Ishikawa (cell line): ENCODE measurements around the gene MAS1.

Experiments
- CEBPB ChIP-seq: IDR thresholded peaks from 2 replicates; pipeline ENCODE4 v1.6.1; 2012
- CREB1 ChIP-seq: IDR thresholded peaks from 2 replicates; pipeline ENCODE4 v1.6.1; 2012; ENCODE audit warnings: low read depth
- EGR1 ChIP-seq: IDR thresholded peaks from 2 replicates; pipeline ENCODE4 v1.6.1; 2012
- EP300 ChIP-seq: IDR thresholded peaks from 2 replicates; pipeline ENCODE4 v1.6.1; 2012; ENCODE audit warnings: borderline replicate concordance
- FOXM1 ChIP-seq: IDR thresholded peaks from 2 replicates; pipeline ENCODE4 v1.6.1; 2012; ENCODE audit warnings: low read depth, borderline replicate concordance
- NFIC ChIP-seq: IDR thresholded peaks from 2 replicates; pipeline ENCODE4 v1.6.1; 2012
- RAD21 ChIP-seq: IDR thresholded peaks from 2 replicates; pipeline ENCODE4 v1.6.1; 2012; ENCODE audit warnings: low read depth
- TAF1 ChIP-seq: IDR thresholded peaks from 2 replicates; pipeline ENCODE4 v1.6.1; 2012; ENCODE audit warnings: low read depth, mild to moderate bottlenecking
- TCF12 ChIP-seq: IDR thresholded peaks from 2 replicates; pipeline ENCODE4 v1.6.1; 2012; ENCODE audit warnings: low read depth
- TEAD4 ChIP-seq: IDR thresholded peaks from 2 replicates; pipeline ENCODE4 v1.6.1; 2012
- YY1 ChIP-seq: IDR thresholded peaks from 2 replicates; pipeline ENCODE4 v1.6.1; 2012; ENCODE audit warnings: low read depth
- ZBTB7A ChIP-seq: IDR thresholded peaks from 2 replicates; pipeline ENCODE4 v1.6.1; 2012; ENCODE audit warnings: low read depth
- TF ChIP-seq, protein P1 (sequence below): IDR thresholded peaks from 2 replicates; pipeline ENCODE4 v1.6.1; 2012
- TF ChIP-seq, protein P2 (sequence below): IDR thresholded peaks from 2 replicates; pipeline ENCODE4 v1.6.1; 2012; ENCODE audit warnings: low read depth, mild to moderate bottlenecking
- TF ChIP-seq, protein P3 (sequence below): IDR thresholded peaks from 2 replicates; pipeline ENCODE4 v1.6.1; 2012

Gene MAS1

DNA sequence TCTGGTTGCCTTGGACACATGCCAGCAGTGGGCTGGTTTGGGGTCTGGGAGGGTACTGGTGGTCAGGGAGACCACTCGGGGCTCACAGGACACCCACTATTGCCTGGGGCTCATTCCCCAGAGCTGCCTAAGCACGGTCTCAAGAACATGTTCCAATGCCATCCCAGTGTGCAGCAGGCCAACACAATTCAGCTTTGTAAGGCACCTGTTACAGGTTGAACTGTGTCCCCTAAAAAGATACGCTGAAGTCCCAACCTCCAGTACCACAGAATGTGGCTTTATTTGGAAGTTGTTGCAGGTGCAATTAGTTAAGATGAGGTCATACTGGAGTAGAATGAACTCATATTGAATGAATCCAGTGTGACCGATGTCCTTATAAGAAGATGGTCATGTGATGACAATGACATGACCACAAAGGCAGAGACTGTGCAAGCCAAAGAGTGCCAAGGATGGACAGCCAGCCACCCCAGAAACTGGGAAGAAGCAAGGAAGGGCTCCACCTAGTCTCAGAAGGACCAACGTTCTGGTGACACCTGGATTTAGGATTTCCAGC lies 13.5 kb upstream of the MAS1 start:
- TF ChIP-seq CEBPB = no peak
- TF ChIP-seq RAD21 = no peak
- TF ChIP-seq YY1 = no peak
- no peak for TF ChIP-seq ZBTB7A
- TF ChIP-seq, protein P1, sequence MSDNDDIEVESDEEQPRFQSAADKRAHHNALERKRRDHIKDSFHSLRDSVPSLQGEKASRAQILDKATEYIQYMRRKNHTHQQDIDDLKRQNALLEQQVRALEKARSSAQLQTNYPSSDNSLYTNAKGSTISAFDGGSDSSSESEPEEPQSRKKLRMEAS = no peak
- TF ChIP-seq CREB1 = no peak
- TF ChIP-seq TAF1 = no peak
- TF ChIP-seq, protein P2, sequence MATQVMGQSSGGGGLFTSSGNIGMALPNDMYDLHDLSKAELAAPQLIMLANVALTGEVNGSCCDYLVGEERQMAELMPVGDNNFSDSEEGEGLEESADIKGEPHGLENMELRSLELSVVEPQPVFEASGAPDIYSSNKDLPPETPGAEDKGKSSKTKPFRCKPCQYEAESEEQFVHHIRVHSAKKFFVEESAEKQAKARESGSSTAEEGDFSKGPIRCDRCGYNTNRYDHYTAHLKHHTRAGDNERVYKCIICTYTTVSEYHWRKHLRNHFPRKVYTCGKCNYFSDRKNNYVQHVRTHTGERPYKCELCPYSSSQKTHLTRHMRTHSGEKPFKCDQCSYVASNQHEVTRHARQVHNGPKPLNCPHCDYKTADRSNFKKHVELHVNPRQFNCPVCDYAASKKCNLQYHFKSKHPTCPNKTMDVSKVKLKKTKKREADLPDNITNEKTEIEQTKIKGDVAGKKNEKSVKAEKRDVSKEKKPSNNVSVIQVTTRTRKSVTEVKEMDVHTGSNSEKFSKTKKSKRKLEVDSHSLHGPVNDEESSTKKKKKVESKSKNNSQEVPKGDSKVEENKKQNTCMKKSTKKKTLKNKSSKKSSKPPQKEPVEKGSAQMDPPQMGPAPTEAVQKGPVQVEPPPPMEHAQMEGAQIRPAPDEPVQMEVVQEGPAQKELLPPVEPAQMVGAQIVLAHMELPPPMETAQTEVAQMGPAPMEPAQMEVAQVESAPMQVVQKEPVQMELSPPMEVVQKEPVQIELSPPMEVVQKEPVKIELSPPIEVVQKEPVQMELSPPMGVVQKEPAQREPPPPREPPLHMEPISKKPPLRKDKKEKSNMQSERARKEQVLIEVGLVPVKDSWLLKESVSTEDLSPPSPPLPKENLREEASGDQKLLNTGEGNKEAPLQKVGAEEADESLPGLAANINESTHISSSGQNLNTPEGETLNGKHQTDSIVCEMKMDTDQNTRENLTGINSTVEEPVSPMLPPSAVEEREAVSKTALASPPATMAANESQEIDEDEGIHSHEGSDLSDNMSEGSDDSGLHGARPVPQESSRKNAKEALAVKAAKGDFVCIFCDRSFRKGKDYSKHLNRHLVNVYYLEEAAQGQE = no peak
- TF ChIP-seq EP300 = no peak
- no peak for TF ChIP-seq TCF12
- TF ChIP-seq, protein P3, sequence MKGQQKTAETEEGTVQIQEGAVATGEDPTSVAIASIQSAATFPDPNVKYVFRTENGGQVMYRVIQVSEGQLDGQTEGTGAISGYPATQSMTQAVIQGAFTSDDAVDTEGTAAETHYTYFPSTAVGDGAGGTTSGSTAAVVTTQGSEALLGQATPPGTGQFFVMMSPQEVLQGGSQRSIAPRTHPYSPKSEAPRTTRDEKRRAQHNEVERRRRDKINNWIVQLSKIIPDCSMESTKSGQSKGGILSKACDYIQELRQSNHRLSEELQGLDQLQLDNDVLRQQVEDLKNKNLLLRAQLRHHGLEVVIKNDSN = no peak
- no peak for TF ChIP-seq NFIC
- no peak for TF ChIP-seq FOXM1
- no peak for TF ChIP-seq EGR1
- TF ChIP-seq TEAD4 = no peak

DNA sequence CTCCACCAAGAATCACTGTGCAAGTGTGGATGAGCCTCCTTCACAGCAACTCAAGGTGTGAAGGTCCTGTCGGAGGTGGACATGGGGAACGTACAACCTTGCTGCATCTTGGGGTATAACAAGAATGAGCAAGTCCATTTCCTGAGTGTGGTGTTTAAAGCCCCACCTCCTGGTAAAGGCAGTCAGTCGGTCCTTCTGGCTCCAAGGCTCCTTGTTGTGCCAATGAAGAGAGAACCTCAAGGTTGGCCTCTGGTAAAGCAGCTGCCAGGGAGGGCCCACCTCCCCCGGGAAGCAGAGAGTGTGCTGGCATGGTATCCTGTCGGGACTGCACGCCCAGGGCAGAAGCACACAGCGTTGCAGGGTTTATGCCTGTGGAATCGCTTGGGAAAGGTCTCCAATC lies 12.4 kb upstream of the MAS1 start:
- TF ChIP-seq, protein P1 = no peak
- TF ChIP-seq EP300 (no peak), FOXM1 (no peak), EGR1 (no peak), RAD21 (no peak), YY1 (no peak), CREB1 (no peak), TEAD4 (no peak), NFIC (no peak), ZBTB7A (no peak), TAF1 (no peak), TCF12 (no peak), CEBPB (no peak)
- TF ChIP-seq, protein P3 = no peak
- TF ChIP-seq, protein P2 = no peak

DNA sequence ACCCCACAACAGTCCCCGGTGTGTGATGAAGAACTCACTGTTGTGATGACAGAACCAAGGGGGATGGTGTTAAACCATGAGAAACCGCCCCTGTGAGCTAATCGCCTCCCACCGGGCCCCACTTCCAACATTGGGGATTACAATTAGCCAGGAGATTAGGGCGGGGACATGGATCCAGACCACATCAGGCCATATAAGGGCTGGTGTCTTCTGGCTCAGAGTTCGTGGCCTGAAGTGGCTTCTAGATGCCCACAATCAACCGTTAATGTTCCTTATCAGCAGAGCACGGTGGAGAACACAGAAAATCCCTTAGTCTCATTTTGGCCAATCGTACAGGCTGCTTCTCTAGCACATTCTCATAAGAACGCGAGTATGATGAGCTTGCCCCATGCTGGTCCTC lies 10.9 kb upstream of the MAS1 start:
- TF ChIP-seq, protein P2 = no peak
- TF ChIP-seq, protein P3 = no peak
- TF ChIP-seq FOXM1 = no peak
- TF ChIP-seq TEAD4 = no peak
- TF ChIP-seq CREB1 = no peak
- TF ChIP-seq, protein P1 = no peak
- no peak for TF ChIP-seq EP300
- no peak for TF ChIP-seq EGR1
- no peak for TF ChIP-seq CEBPB
- TF ChIP-seq YY1 = no peak
- no peak for TF ChIP-seq NFIC
- no peak for TF ChIP-seq RAD21
- no peak for TF ChIP-seq ZBTB7A
- no peak for TF ChIP-seq TAF1
- no peak for TF ChIP-seq TCF12

DNA sequence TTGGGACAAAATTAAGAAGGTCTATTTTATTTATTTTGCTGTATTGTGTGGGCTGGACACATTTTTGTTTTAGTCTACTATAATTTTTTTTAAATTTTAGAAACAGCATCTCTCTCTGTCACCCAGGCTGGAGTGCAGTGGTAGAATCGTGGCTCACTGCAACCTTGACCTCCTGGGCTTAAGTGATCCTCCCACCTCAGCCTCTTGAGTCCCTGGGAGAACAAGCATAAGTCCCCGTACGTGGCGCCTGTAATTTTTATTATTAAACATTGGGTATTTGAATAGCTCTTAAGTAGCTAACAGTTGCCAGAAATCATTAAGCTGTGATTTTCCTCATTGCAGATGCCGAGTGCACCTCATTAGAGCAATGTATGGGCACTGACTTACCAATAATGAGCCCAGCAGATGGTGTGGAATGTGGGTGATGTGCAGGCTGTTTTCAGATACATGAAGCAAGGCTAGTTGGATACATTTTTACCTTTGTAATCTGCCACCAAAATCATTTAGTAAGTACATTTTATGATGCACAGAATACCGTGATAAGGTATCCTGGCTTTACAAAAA lies 10.3 kb upstream of the MAS1 start:
- TF ChIP-seq, protein P3 = no peak
- TF ChIP-seq NFIC (no peak), CEBPB (no peak), TEAD4 (no peak), CREB1 (no peak), TAF1 (no peak), ZBTB7A (no peak), EP300 (no peak), RAD21 (no peak)
- TF ChIP-seq, protein P2 = no peak
